HepG2 (cell line): Measurements from ENCODE around the gene SYNGAP1. TPM values are rescaled to one million over a fixed set of nuclear protein-coding genes. Genes with fewer than 3 reads are reported as not detected.

Source experiments
- ATF7-NPFF ChIP-seq: sonication (generic); formaldehyde crosslinking; IDR thresholded peaks from 2 replicates; pipeline ENCODE4 v1.8.1; 2023; ENCODE audit warnings: mild to moderate bottlenecking, low read depth, missing genetic modification reagents, moderate library complexity
- CREM ChIP-seq, 2 experiments: sonication (generic) in 1 of 2; formaldehyde crosslinking in 1 of 2; IDR thresholded peaks; 2 replicates each; pipeline versions ENCODE4 v1.4.0 to v1.6.1; 2016 to 2020; ENCODE audit warnings: antibody characterized with exemption in 1 of 2, mild to moderate bottlenecking in 1 of 2, missing genetic modification reagents in 1 of 2
- EEA1 ChIP-seq: sonication (generic); formaldehyde crosslinking; IDR thresholded peaks from 2 replicates; pipeline ENCODE4 v1.5.1; 2020; ENCODE audit warnings: mild to moderate bottlenecking, missing genetic modification reagents, borderline replicate concordance
- EHMT2 ChIP-seq: fragments of 200-600 bp; sonication (generic); IDR thresholded peaks from 2 replicates; pipeline ENCODE4 v1.7.0; 2017; ENCODE audit warnings: antibody characterized with exemption, low read depth, low read length, borderline replicate concordance
- MEIS1 ChIP-seq: sonication (generic); formaldehyde crosslinking; IDR thresholded peaks from 2 replicates; pipeline ENCODE4 v1.9.0; 2021; ENCODE audit warnings: mild to moderate bottlenecking, missing genetic modification reagents, moderate library complexity, borderline replicate concordance
- STAT5B ChIP-seq: sonication (generic); formaldehyde crosslinking; IDR thresholded peaks from 2 replicates; pipeline ENCODE4 v1.4.0; 2020; ENCODE audit warnings: missing genetic modification reagents
- TBL1XR1 ChIP-seq: fragments of 150-350 bp; IDR thresholded peaks from 2 replicates; pipeline ENCODE4 v1.6.1; 2014; ENCODE audit warnings: borderline replicate concordance, low read length; ENCODE audit not compliant: partially characterized antibody
- ZFP62 ChIP-seq: sonication (generic); formaldehyde crosslinking; IDR thresholded peaks from 2 replicates; pipeline ENCODE4 v1.4.0; 2020; ENCODE audit warnings: missing genetic modification reagents
- ZNF160 ChIP-seq: sonication (generic); formaldehyde crosslinking; IDR thresholded peaks from 2 replicates; pipeline ENCODE4 v1.8.0; 2022; ENCODE audit warnings: mild to moderate bottlenecking, inconsistent platforms, missing genetic modification reagents
- ZNF282 ChIP-seq: fragments of 450-650 bp; IDR thresholded peaks from 2 replicates; pipeline ENCODE4 v1.6.1; 2018; ENCODE audit not compliant: partially characterized antibody
- ZNF329 ChIP-seq: sonication (generic); formaldehyde crosslinking; IDR thresholded peaks from 2 replicates; pipeline ENCODE4 v1.9.0; 2021; ENCODE audit warnings: low read depth, mild to moderate bottlenecking, missing genetic modification reagents
- ZNF672 ChIP-seq: sonication (generic); formaldehyde crosslinking; IDR thresholded peaks from 2 replicates; pipeline ENCODE4 v1.8.1; 2022; ENCODE audit warnings: missing genetic modification reagents
- ZNF782 ChIP-seq: sonication (generic); formaldehyde crosslinking; IDR thresholded peaks from 2 replicates; pipeline ENCODE4 v1.4.0; 2020; ENCODE audit warnings: missing genetic modification reagents, mild to moderate bottlenecking, borderline replicate concordance
- ZSCAN12 ChIP-seq: sonication (generic); formaldehyde crosslinking; IDR thresholded peaks from 2 replicates; pipeline ENCODE4 v1.9.0; 2021; ENCODE audit warnings: mild to moderate bottlenecking, missing genetic modification reagents
- ZSCAN22 ChIP-seq: sonication (generic); formaldehyde crosslinking; IDR thresholded peaks from 2 replicates; pipeline ENCODE4 v1.4.0; 2020; ENCODE audit warnings: mild to moderate bottlenecking, missing genetic modification reagents
- ZSCAN25 ChIP-seq: sonication (generic); formaldehyde crosslinking; IDR thresholded peaks from 2 replicates; pipeline ENCODE4 v1.8.0; 2022; ENCODE audit warnings: mild to moderate bottlenecking, missing genetic modification reagents
- polyA plus RNA-seq, 8 experiments: library from polyadenylated mRNA; depleted of rRNA in 3 of 8; stranded (reverse) in 7 of 8; unstranded in 1 of 8; fragments of >200 nt; fragmentation: Illumina TruSeq in 4 of 8; extraction: Trizol in 4 of 8; gene quantifications; 2 replicates each; pipeline versions ENCODE4 v1.2.1 to v1.2.3, GENCODE V29; 2011 to 2016; ENCODE audit warnings: low read depth in 4 of 8, missing spikeins in 1 of 8, mixed read lengths in 1 of 8; ENCODE audit not compliant: insufficient read depth in 1 of 8
- total RNA-seq, 5 experiments: library from RNA; depleted of rRNA; stranded (reverse); fragments of >200 nt; fragmentation: Illumina TruSeq; extraction: Trizol; gene quantifications; 2 replicates each; pipeline ENCODE4 v1.2.3, GENCODE V29; 2016; ENCODE audit warnings: low read depth in 1 of 5
- TF ChIP-seq, protein P1 (sequence below): sonication (generic); formaldehyde crosslinking; IDR thresholded peaks from 2 replicates; pipeline ENCODE4 v1.8.1; 2023; ENCODE audit warnings: missing genetic modification reagents, mild to moderate bottlenecking, borderline replicate concordance
- TF ChIP-seq, protein P2 (sequence below): sonication (generic); formaldehyde crosslinking; IDR thresholded peaks from 2 replicates; pipeline ENCODE4 v1.5.0; 2020; ENCODE audit warnings: mild to moderate bottlenecking, missing genetic modification reagents
- TF ChIP-seq, protein P3 (sequence below): sonication (generic); formaldehyde crosslinking; IDR thresholded peaks from 2 replicates; pipeline ENCODE4 v1.5.0; 2020; ENCODE audit warnings: mild to moderate bottlenecking, low read depth, missing genetic modification reagents, borderline replicate concordance
- TF ChIP-seq, protein P4 (sequence below): sonication (generic); formaldehyde crosslinking; IDR thresholded peaks from 2 replicates; pipeline ENCODE4 v1.5.1; 2020; ENCODE audit warnings: mild to moderate bottlenecking, missing genetic modification reagents, borderline replicate concordance

SYNGAP1 gene
- total and polyA plus RNA-seq, 2 of the 13 experiments (the other 11 are each of a cell fraction or from before 2014, with no cell fraction given) = 0.75 to 1.1 TPM

DNA sequence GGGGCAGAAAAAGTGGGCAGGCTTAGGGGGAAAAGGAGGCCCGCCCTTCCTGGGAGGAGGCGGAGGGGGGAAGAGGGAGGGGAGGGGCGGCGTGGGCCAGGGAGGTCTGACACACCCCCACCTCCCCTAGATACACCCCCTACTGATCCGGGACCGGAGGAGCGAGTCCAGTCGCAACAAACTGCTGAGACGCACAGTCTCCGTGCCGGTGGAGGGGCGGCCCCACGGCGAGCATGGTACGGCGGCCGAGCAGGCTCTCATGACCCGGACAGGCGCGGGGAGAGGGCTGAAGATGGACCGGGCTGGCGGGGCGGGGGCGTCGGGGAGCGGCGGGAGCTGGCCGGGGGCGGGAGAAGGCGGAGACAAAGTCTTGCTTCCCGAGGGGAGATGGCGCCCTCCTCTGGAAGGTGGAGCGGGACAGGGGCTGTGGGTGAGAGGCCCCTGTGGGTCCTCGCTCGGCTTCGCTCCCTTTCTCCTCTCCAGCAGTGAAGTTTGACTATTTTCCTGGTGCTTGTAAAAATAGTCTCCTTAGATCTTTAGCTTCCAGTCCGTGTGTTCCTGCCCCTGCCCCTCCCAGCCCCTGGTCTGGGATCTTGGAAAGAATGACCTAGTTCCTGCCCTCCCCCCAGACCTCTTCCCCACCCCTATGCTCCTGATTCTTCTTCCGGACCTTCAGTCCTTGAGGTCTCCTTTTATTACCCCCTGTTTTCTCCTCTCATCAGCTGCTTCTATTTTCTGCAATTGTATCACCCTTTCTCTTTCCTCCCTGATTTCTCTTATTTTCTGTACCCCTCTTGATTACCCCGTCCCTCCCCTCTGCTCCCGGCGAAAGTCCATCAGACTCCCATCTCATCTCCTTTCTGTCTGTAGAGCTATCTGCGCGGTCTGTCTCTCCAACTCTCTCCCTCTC is 6.1 kb downstream of the SYNGAP1 start (continued):
- TF ChIP-seq CREM (IDR thresholded peaks at IDR 0.05) (no peak), CREM (CRISPR knock-in tag; IDR thresholded peaks at IDR 0.05) (no peak), MEIS1 (CRISPR knock-in tag) (no peak), ATF7-NPFF (CRISPR knock-in tag) (peak; percentile 65; the same call in 1 of the 2 replicates), ZNF282 (no peak), EEA1 (CRISPR knock-in tag) (no peak), ZNF782 (0 out of 2 replicates have a peak, but pooled peaks have one; percentile 74), ZFP62 (CRISPR knock-in tag) (no peak), EHMT2 (no peak), ZSCAN22 (CRISPR knock-in tag) (no peak), TBL1XR1 (no peak), ZSCAN25 (CRISPR knock-in tag) (0 out of 2 replicates have a peak, but pooled peaks have one; percentile 44), ZNF329 (CRISPR knock-in tag) (no peak), STAT5B (no peak), ZNF160 (CRISPR knock-in tag) (no peak), ZSCAN12 (CRISPR knock-in tag) (no peak), ZNF672 (no peak)
- TF ChIP-seq, protein P1, sequence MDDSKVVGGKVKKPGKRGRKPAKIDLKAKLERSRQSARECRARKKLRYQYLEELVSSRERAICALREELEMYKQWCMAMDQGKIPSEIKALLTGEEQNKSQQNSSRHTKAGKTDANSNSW = no peak
- TF ChIP-seq, protein P2, sequence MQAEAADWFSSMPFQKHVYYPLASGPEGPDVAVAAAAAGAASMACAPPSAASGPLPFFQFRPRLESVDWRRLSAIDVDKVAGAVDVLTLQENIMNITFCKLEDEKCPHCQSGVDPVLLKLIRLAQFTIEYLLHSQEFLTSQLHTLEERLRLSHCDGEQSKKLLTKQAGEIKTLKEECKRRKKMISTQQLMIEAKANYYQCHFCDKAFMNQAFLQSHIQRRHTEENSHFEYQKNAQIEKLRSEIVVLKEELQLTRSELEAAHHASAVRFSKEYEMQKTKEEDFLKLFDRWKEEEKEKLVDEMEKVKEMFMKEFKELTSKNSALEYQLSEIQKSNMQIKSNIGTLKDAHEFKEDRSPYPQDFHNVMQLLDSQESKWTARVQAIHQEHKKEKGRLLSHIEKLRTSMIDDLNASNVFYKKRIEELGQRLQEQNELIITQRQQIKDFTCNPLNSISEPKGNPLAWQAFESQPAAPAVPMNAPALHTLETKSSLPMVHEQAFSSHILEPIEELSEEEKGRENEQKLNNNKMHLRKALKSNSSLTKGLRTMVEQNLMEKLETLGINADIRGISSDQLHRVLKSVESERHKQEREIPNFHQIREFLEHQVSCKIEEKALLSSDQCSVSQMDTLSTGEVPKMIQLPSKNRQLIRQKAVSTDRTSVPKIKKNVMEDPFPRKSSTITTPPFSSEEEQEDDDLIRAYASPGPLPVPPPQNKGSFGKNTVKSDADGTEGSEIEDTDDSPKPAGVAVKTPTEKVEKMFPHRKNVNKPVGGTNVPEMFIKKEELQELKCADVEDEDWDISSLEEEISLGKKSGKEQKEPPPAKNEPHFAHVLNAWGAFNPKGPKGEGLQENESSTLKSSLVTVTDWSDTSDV = no peak
- TF ChIP-seq, protein P3, sequence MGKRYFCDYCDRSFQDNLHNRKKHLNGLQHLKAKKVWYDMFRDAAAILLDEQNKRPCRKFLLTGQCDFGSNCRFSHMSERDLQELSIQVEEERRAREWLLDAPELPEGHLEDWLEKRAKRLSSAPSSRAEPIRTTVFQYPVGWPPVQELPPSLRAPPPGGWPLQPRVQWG (CRISPR knock-in tag) = no peak
- TF ChIP-seq, protein P4, sequence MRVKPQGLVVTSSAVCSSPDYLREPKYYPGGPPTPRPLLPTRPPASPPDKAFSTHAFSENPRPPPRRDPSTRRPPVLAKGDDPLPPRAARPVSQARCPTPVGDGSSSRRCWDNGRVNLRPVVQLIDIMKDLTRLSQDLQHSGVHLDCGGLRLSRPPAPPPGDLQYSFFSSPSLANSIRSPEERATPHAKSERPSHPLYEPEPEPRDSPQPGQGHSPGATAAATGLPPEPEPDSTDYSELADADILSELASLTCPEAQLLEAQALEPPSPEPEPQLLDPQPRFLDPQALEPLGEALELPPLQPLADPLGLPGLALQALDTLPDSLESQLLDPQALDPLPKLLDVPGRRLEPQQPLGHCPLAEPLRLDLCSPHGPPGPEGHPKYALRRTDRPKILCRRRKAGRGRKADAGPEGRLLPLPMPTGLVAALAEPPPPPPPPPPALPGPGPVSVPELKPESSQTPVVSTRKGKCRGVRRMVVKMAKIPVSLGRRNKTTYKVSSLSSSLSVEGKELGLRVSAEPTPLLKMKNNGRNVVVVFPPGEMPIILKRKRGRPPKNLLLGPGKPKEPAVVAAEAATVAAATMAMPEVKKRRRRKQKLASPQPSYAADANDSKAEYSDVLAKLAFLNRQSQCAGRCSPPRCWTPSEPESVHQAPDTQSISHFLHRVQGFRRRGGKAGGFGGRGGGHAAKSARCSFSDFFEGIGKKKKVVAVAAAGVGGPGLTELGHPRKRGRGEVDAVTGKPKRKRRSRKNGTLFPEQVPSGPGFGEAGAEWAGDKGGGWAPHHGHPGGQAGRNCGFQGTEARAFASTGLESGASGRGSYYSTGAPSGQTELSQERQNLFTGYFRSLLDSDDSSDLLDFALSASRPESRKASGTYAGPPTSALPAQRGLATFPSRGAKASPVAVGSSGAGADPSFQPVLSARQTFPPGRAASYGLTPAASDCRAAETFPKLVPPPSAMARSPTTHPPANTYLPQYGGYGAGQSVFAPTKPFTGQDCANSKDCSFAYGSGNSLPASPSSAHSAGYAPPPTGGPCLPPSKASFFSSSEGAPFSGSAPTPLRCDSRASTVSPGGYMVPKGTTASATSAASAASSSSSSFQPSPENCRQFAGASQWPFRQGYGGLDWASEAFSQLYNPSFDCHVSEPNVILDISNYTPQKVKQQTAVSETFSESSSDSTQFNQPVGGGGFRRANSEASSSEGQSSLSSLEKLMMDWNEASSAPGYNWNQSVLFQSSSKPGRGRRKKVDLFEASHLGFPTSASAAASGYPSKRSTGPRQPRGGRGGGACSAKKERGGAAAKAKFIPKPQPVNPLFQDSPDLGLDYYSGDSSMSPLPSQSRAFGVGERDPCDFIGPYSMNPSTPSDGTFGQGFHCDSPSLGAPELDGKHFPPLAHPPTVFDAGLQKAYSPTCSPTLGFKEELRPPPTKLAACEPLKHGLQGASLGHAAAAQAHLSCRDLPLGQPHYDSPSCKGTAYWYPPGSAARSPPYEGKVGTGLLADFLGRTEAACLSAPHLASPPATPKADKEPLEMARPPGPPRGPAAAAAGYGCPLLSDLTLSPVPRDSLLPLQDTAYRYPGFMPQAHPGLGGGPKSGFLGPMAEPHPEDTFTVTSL (CRISPR knock-in tag) = no peak
